SK-N-SH (cell line): Measurements from ENCODE around the gene DGCR8.

ENCODE experiments used
- CTCF ChIP-seq: fragments of 200-600 bp; sonication (generic); IDR thresholded peaks from 2 replicates; pipeline ENCODE4 v1.6.1; 2017; ENCODE audit warnings: antibody characterized with exemption, mild to moderate bottlenecking, moderate library complexity
- EP300 ChIP-seq, 2 experiments: IDR thresholded peaks; 2 replicates each; pipeline versions ENCODE4 v1.4.0 to v1.6.1; 2012; ENCODE audit warnings: borderline replicate concordance in 1 of 2, low read depth in 1 of 2, low read length in 1 of 2
- JUND ChIP-seq: IDR thresholded peaks from 2 replicates; pipeline ENCODE4 v1.4.0; 2012
- MAX ChIP-seq: IDR thresholded peaks from 2 replicates; pipeline ENCODE4 v1.4.0; 2012; ENCODE audit warnings: low read depth
- NFIC ChIP-seq: IDR thresholded peaks from 2 replicates; pipeline ENCODE4 v1.4.0; 2012; ENCODE audit warnings: borderline replicate concordance
- NRF1 ChIP-seq: IDR thresholded peaks from 2 replicates; pipeline ENCODE4 v1.6.1; 2012; ENCODE audit warnings: low read depth, mild to moderate bottlenecking, low read length
- POLR2AphosphoS5 ChIP-seq: IDR thresholded peaks from 2 replicates; pipeline ENCODE4 v1.6.1; 2012; ENCODE audit warnings: low read depth, low read length
- REST ChIP-seq: IDR thresholded peaks from 2 replicates; pipeline ENCODE4 v1.6.1; 2012; ENCODE audit warnings: mild to moderate bottlenecking, low read depth, low read length, moderate library complexity
- SMC3 ChIP-seq: IDR thresholded peaks from 2 replicates; pipeline ENCODE4 v1.6.1; 2012; ENCODE audit warnings: low read depth, low read length, improper control_type of control experiment
- TAF1 ChIP-seq: IDR thresholded peaks from 2 replicates; pipeline ENCODE4 v1.6.1; 2012; ENCODE audit warnings: low read depth, mild to moderate bottlenecking, low read length, moderate library complexity, borderline replicate concordance
- YY1 ChIP-seq: IDR thresholded peaks from 2 replicates; pipeline ENCODE4 v1.4.0; 2012; ENCODE audit warnings: low read depth, mild to moderate bottlenecking

GRCh38 chr22:20105456-20106204, 25.6 kb downstream of the DGCR8 start:
- TF ChIP-seq CTCF (no peak), SMC3 (no peak), MAX (no peak), EP300 (IDR thresholded peaks at IDR 0.05; ENCODE audit: borderline replicate concordance in 1 of 2, low read depth in 1 of 2, low read length in 1 of 2) (no peak), REST (no peak), NFIC (no peak), POLR2AphosphoS5 (no peak), JUND (no peak), YY1 (no peak), NRF1 (no peak), TAF1 (no peak)
